GM12872 (cell line): ENCODE results near the gene ISOC1.

ENCODE experiments used
- CTCF ChIP-seq: IDR thresholded peaks from 3 replicates; pipeline ENCODE4 v1.5.1; 2011; ENCODE audit warnings: low read depth, mild to moderate bottlenecking, low read length, moderate library complexity; ENCODE audit not compliant: insufficient read depth

The ISOC1 gene

GRCh38 chr5:129116797-129117196 lies 22.2 kb downstream of the ISOC1 start:
- no peak for TF ChIP-seq CTCF

GRCh38 chr5:129118405-129118804 lies 23.9 kb downstream of the ISOC1 start:
- no peak for TF ChIP-seq CTCF

- no peak for TF ChIP-seq CTCF
Observed at GRCh38 chr5:129118826-129119225, 24.3 kb downstream of the ISOC1 start.

GRCh38 chr5:129120158-129120581 lies 25.6 kb downstream of the ISOC1 start:
- no peak for TF ChIP-seq CTCF

GRCh38 chr5:129122560-129122959 lies 28.0 kb downstream of the ISOC1 start:
- TF ChIP-seq CTCF: no peak

- TF ChIP-seq CTCF: no peak
Observed at GRCh38 chr5:129124608-129125007, 30.1 kb downstream of the ISOC1 start.

GRCh38 chr5:129125819-129126218 lies 31.3 kb downstream of the ISOC1 start:
- 0 out of 3 replicates have a peak, but pooled peaks have one; percentile 27 for TF ChIP-seq CTCF

- TF ChIP-seq CTCF: no peak
Observed at GRCh38 chr5:129133553-129133952, 39.0 kb downstream of the ISOC1 start.
